HCT116 (cell line): ENCODE data around the gene IGSF3.

Experiments used
- ATF3 ChIP-seq: IDR thresholded peaks from 2 replicates; pipeline ENCODE4 v1.6.1; 2012
- CEBPB ChIP-seq: IDR thresholded peaks from 2 replicates; pipeline ENCODE4 v1.6.1; 2012; ENCODE audit warnings: low read depth
- MAX ChIP-seq: IDR thresholded peaks from 2 replicates; pipeline ENCODE4 v1.6.1; 2012
- POLR2AphosphoS5 ChIP-seq: IDR thresholded peaks from 2 replicates; pipeline ENCODE4 v1.6.1; 2011; ENCODE audit warnings: mild to moderate bottlenecking, low read depth, low read length, moderate library complexity
- TCF7L2 ChIP-seq: IDR thresholded peaks from 2 replicates; pipeline ENCODE4 v1.7.0; 2011; ENCODE audit warnings: borderline replicate concordance, inconsistent platforms; ENCODE audit not compliant: insufficient read depth, insufficient read length; ENCODE audit errors: extremely low read depth
- TF ChIP-seq, protein P1 (sequence below), 3 experiments: fragments of 200-600 bp in 1 of 3; sonication (generic) in 1 of 3; IDR thresholded peaks in 2 of 3; conservative IDR thresholded peaks in 1 of 3; 2 replicates each; pipeline ENCODE4 v1.5.1; 2012 to 2017; ENCODE audit warnings: low read depth in 2 of 3, low read length in 2 of 3, antibody characterized with exemption in 1 of 3, borderline replicate concordance in 1 of 3, control low read depth in 1 of 3, mild to moderate bottlenecking in 1 of 3, mixed read lengths in 1 of 3, mixed run types in 1 of 3, moderate library complexity in 1 of 3; ENCODE audit not compliant: insufficient read depth in 1 of 3

GRCh38 chr1:116540088-116540487 lies 127.4 kb downstream of the IGSF3 start:
- TF ChIP-seq ATF3 (no peak), TCF7L2 (no peak), MAX (no peak), CEBPB (no peak), POLR2AphosphoS5 (no peak)
- TF ChIP-seq, protein P1, sequence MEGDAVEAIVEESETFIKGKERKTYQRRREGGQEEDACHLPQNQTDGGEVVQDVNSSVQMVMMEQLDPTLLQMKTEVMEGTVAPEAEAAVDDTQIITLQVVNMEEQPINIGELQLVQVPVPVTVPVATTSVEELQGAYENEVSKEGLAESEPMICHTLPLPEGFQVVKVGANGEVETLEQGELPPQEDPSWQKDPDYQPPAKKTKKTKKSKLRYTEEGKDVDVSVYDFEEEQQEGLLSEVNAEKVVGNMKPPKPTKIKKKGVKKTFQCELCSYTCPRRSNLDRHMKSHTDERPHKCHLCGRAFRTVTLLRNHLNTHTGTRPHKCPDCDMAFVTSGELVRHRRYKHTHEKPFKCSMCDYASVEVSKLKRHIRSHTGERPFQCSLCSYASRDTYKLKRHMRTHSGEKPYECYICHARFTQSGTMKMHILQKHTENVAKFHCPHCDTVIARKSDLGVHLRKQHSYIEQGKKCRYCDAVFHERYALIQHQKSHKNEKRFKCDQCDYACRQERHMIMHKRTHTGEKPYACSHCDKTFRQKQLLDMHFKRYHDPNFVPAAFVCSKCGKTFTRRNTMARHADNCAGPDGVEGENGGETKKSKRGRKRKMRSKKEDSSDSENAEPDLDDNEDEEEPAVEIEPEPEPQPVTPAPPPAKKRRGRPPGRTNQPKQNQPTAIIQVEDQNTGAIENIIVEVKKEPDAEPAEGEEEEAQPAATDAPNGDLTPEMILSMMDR (IDR thresholded peaks at IDR 0.05 in 2 of 3, conservative IDR thresholded peaks at IDR 0.05 in 1 of 3; ENCODE audit: borderline replicate concordance in 1 of 3, insufficient read depth in 1 of 3, low read depth in 2 of 3, low read length in 2 of 3) = no peak
